ENCODE measurements around the gene TMEM121B. TPM values are rescaled to one million over a fixed set of nuclear protein-coding genes. Genes with fewer than 3 reads are reported as not detected.

The TMEM121B gene
- total RNA-seq, 4 donors from 2014 or later: 0.51 to 1.7 (median 0.85) TPM

DNA sequence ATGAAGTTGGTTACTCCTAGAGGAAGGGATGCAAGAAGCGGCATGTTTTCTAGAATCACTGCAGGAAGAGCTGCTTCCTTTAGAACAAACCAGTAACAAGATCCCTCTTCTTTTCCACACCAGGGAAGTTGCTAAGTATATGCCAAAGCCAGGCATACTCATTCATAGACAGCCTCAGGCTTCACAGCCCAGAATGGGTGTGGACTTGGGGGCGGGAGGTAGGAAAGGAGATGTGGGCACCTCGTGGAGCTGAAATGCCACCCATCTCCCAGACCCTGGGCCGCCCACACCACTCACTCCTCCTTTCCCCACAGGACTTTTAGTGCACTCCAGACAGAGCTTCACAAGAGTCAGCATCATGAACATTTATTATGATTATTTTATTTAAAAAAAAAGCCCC lies 16.0 kb upstream of the TMEM121B start:
- TF ChIP-seq, protein P1, sequence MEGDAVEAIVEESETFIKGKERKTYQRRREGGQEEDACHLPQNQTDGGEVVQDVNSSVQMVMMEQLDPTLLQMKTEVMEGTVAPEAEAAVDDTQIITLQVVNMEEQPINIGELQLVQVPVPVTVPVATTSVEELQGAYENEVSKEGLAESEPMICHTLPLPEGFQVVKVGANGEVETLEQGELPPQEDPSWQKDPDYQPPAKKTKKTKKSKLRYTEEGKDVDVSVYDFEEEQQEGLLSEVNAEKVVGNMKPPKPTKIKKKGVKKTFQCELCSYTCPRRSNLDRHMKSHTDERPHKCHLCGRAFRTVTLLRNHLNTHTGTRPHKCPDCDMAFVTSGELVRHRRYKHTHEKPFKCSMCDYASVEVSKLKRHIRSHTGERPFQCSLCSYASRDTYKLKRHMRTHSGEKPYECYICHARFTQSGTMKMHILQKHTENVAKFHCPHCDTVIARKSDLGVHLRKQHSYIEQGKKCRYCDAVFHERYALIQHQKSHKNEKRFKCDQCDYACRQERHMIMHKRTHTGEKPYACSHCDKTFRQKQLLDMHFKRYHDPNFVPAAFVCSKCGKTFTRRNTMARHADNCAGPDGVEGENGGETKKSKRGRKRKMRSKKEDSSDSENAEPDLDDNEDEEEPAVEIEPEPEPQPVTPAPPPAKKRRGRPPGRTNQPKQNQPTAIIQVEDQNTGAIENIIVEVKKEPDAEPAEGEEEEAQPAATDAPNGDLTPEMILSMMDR (IDR thresholded peaks at IDR 0.05; ENCODE audit: low read depth): no peak

DNA sequence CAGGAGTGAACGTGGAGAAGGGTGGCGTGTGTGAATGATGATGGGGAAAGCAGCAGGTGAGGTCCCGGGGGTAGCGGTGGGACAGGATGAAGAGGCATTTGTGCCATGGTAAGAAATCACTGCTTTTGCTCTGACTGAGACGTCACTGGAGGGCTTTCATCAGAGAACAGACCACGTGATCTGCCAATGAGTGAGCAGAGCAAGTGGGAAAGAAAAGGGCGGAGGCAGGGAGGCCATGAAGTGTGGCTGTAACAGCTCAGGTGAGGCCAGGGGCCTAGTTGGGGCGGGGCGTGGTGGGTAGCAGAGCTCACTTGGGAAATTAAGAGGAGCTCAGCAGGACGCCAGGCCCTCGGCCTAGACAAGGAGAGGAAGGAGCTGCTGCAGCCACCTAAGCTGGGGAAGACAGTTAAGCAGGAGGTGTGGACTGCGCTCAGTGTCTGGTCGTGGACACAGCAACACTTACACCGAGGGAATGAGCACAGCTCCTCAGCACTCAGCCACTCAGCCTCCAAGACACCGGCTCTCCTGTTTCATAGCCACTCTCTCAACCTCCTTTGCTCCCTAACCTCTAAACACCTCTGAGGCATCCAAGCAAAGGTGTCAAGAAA lies 14.1 kb upstream of the TMEM121B start:
- TF ChIP-seq, protein P1 (IDR thresholded peaks at IDR 0.05; ENCODE audit: low read depth): no peak

DNA sequence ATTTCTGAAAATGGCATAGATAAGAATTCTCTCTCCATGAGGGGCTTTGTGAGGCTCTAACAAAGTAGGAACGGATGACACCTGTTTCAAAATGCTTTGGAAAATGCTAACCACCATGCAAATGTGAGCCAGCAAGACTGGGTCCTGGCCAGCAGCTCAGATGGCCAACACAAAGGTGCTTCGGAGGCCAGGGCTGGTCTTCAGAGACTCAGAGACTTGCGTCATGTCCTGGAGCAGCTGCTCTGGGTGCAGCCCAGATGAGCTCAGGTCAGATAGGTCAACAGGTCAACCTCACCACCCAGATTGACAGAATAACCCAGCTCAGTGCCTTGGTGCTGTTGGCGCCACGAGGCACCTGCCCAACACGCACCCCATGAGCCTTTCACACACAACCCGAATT lies 12.0 kb upstream of the TMEM121B start:
- TF ChIP-seq, protein P1 (IDR thresholded peaks at IDR 0.05; ENCODE audit: low read depth): no peak

DNA sequence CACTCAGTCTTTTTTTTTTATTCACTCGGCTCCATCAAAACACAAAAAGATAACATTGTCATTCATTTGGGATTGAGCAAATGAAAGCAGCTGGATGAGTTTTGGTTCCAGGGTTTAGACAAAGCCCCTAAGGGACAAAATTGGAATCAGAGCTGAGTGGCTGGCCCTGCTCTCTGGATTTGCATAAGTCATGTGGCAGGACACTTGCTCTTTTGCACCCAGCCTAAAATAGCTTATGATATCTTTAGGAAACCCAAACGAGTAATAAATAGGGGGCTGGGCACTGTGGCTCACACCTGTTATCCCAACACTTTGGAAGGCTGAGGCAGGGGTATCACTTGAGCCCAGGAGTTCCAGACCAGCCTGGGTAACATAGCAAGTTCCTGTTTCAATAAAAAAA lies 11.0 kb upstream of the TMEM121B start:
- TF ChIP-seq, protein P1 (IDR thresholded peaks at IDR 0.05; ENCODE audit: low read depth): no peak

DNA sequence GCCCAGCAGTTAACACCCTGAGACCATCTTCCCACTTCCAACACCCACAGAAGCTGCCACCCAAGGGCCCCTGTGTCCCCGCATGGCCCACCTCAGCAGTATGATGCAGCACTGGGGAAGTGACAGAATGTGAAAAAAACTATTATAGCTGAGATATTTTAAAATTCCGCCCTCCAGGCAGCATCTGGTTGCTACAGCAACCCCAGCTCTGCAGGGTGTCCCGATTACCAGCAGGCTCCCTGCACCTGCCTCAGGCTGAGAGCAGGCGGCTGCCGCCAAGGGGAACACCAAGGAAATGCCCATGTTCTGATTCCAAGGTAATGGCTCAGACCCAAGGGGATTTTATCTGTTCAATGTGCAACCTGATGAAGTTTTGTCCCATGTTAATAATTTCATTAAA lies 10.5 kb upstream of the TMEM121B start:
- TF ChIP-seq, protein P1 (IDR thresholded peaks at IDR 0.05; ENCODE audit: low read depth): no peak

DNA sequence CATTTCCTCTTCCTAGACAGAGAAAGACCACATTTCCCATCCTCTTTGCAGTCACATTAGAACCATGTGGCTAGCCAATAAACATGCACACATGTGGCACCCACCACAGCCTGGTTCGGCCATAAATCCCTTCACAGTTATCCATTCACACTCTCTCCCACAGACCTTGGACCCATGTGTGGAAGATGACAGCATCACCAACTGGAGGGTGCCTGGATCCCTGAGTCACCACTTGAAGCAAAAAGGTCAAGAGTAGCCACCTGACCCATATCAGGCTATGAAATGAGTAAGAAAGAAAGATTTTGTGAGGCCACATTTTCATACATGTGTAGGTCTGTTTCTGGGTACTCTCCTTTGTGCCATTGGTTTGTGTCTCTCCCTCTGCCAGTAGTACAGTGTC lies 9.0 kb upstream of the TMEM121B start:
- TF ChIP-seq, protein P1 (IDR thresholded peaks at IDR 0.05; ENCODE audit: low read depth): no peak

DNA sequence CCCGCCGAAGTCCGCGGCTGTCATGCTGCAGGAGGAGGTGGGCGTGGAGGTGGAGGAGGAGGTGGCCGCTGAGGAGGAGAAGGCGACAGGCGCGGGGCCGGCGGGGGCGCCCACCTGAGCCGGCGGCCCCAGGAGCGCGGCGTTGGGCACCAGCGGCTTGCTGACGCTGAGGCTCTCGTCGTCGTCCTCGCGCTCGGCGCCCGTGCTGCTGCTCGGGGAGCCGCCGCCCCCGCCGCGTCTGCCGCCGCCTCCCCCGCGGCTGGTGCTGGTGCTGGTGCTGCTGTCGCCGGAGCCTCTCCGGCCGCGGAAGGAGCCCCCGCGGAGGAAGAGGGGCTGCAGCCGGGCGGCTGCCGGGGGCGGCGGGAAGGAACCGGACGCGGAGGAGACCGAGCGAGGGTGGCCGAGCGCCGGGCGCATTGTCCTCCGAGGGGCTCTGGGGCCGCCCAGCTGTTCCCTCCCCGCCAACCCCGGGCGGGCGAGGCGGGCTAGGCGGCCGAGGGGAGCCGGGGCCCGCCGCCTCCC lies 388 bp downstream of the TMEM121B start:
- TF ChIP-seq, protein P1 (IDR thresholded peaks at IDR 0.05; ENCODE audit: low read depth): no peak

Measured in subcutaneous adipose tissue (tissue), 4 donors.